Parathyroid adenoma (tissue), 2 donors: ENCODE measurements around the gene FMO3.

Experiments
- H2AFZ ChIP-seq: fragments of 300-600 bp; sonication (generic); one replicate; pipeline ENCODE4 v1.7.0; 2017; ENCODE audit warnings: antibody characterized with exemption, mild to moderate bottlenecking
- H3K27ac ChIP-seq: fragments of 300-600 bp; sonication (generic); one replicate; pipeline ENCODE4 v1.7.0; 2017
- H3K27me3 ChIP-seq: fragments of 300-600 bp; sonication (generic); one replicate; pipeline ENCODE4 v1.7.0; 2017; ENCODE audit warnings: low read length; ENCODE audit not compliant: control insufficient read depth, insufficient read depth
- H3K36me3 ChIP-seq: fragments of 300-600 bp; sonication (generic); one replicate; pipeline ENCODE4 v1.7.0; 2017; ENCODE audit warnings: low read length; ENCODE audit not compliant: control insufficient read depth, insufficient read depth
- H3K4me1 ChIP-seq: fragments of 300-600 bp; sonication (generic); one replicate; pipeline ENCODE4 v1.7.0; 2017; ENCODE audit warnings: control low read depth
- H3K4me2 ChIP-seq: fragments of 300-600 bp; sonication (generic); one replicate; pipeline ENCODE4 v1.7.0; 2017; ENCODE audit warnings: low read length
- H3K4me3 ChIP-seq: fragments of 300-600 bp; sonication (generic); one replicate; pipeline ENCODE4 v1.7.0; 2017; ENCODE audit warnings: low read depth, low read length
- H3K79me2 ChIP-seq: fragments of 300-600 bp; sonication (generic); one replicate; pipeline ENCODE4 v1.7.0; 2017; ENCODE audit warnings: control low read depth
- H3K9ac ChIP-seq: fragments of 300-600 bp; sonication (generic); one replicate; pipeline ENCODE4 v1.7.0; 2017; ENCODE audit warnings: mild to moderate bottlenecking
- H3K9me3 ChIP-seq: fragments of 300-600 bp; sonication (generic); one replicate; pipeline ENCODE4 v1.7.0; 2017; ENCODE audit warnings: low read length; ENCODE audit not compliant: control insufficient read depth
- CTCF ChIP-seq: fragments of 300-600 bp; sonication (generic); IDR thresholded peaks from one replicate; pipeline ENCODE4 v1.7.0; 2017; ENCODE audit warnings: antibody characterized with exemption, mild to moderate bottlenecking
- donor health status: primary hyperparathyroidism.

Gene FMO3

GRCh38 chr1:171061425-171062143 lies 29.1 kb upstream of the FMO3 start:
- no peaks in the 10 kb centered on the region for H3K27me3 ChIP-seq
- H3K9me3 ChIP-seq = no peaks in the 10 kb centered on the region
- H3K27ac ChIP-seq = no peak overlapping the region
- no peak overlapping the region for H3K9ac ChIP-seq
- H3K79me2 ChIP-seq = no peaks in the 10 kb centered on the region
- H2AFZ ChIP-seq = no peak overlapping the region
- no peak overlapping the region for H3K4me3 ChIP-seq
- no peak for TF ChIP-seq CTCF
- H3K4me2 ChIP-seq = no peak overlapping the region
- H3K36me3 ChIP-seq = no peaks in the 10 kb centered on the region
- no peaks in the 10 kb centered on the region for H3K4me1 ChIP-seq

- H3K9ac ChIP-seq = no peak overlapping the region
- no peak overlapping the region for H3K4me3 ChIP-seq
- TF ChIP-seq CTCF = no peak
- no peaks in the 10 kb centered on the region for H3K36me3 ChIP-seq
- H2AFZ ChIP-seq = no peak overlapping the region
- no peak overlapping the region for H3K27ac ChIP-seq
- H3K4me2 ChIP-seq = no peak overlapping the region
- no peaks in the 10 kb centered on the region for H3K4me1 ChIP-seq
- no peaks in the 10 kb centered on the region for H3K79me2 ChIP-seq
- H3K9me3 ChIP-seq = no peaks in the 10 kb centered on the region
- H3K27me3 ChIP-seq = no peaks in the 10 kb centered on the region
Measured at GRCh38 chr1:171062902-171063301, 27.8 kb upstream of the FMO3 start.

GRCh38 chr1:171075041-171075440 lies 15.7 kb upstream of the FMO3 start:
- H3K36me3 ChIP-seq = no peaks in the 10 kb centered on the region
- no peaks in the 10 kb centered on the region for H3K4me1 ChIP-seq
- no peak overlapping the region for H2AFZ ChIP-seq
- TF ChIP-seq CTCF = no peak
- no peak overlapping the region for H3K4me3 ChIP-seq
- no peaks in the 10 kb centered on the region for H3K79me2 ChIP-seq
- no peak overlapping the region for H3K27ac ChIP-seq
- H3K9ac ChIP-seq = no peak overlapping the region
- H3K27me3 ChIP-seq = no peaks in the 10 kb centered on the region
- no peak overlapping the region for H3K4me2 ChIP-seq
- no peaks in the 10 kb centered on the region for H3K9me3 ChIP-seq

- no peak overlapping the region for H3K27ac ChIP-seq
- no peaks in the 10 kb centered on the region for H3K9me3 ChIP-seq
- H3K4me3 ChIP-seq = no peak overlapping the region
- H2AFZ ChIP-seq = no peak overlapping the region
- H3K79me2 ChIP-seq = no peaks in the 10 kb centered on the region
- no peak overlapping the region for H3K9ac ChIP-seq
- no peaks in the 10 kb centered on the region for H3K36me3 ChIP-seq
- no peaks in the 10 kb centered on the region for H3K27me3 ChIP-seq
- no peak for TF ChIP-seq CTCF
- no peak overlapping the region for H3K4me2 ChIP-seq
- H3K4me1 ChIP-seq = no peaks in the 10 kb centered on the region
Measured at GRCh38 chr1:171081314-171081753, 9.4 kb upstream of the FMO3 start.

GRCh38 chr1:171081763-171082201 lies 8.9 kb upstream of the FMO3 start:
- no peak for TF ChIP-seq CTCF
- Histone ChIP-seq H3K27ac (no peak overlapping the region), H3K4me2 (no peak overlapping the region), H3K79me2 (no peaks in the 10 kb centered on the region), H3K36me3 (no peaks in the 10 kb centered on the region), H3K4me1 (no peaks in the 10 kb centered on the region), H3K27me3 (no peaks in the 10 kb centered on the region), H3K9ac (no peak overlapping the region), H3K4me3 (no peak overlapping the region), H2AFZ (no peak overlapping the region), H3K9me3 (no peaks in the 10 kb centered on the region)
